Activated CD4-positive, alpha-beta memory T cell treated with anti-CD3 and anti-CD28 coated beads, Interleukin-2, amount 10 ng/mL, durations not matched to agents 7 days and 5 days (primary cell): Measurements from ENCODE around the gene USP17L26. TPM values are rescaled to one million over a fixed set of nuclear protein-coding genes. Genes with fewer than 3 reads are reported as not detected.

Experiments used
- total RNA-seq, 2 experiments: library from RNA; stranded (reverse); gene quantifications; one replicate each; pipeline ENCODE4 v1.2.3, GENCODE V29; 2021

USP17L26 gene
- total RNA-seq, 2 experiments from 2014 or later, result not detected

Other genes starting within 250 kb of the USP17L26 start
- not detected for gene FAM90A26, start 164.2 kb upstream of the USP17L26 start, total RNA-seq
- gene USP17L10, start 124.0 kb upstream of the USP17L26 start, total RNA-seq, result not detected
- gene USP17L11, start 119.3 kb upstream of the USP17L26 start, total RNA-seq, result not detected
- not detected for gene USP17L12, start 114.5 kb upstream of the USP17L26 start, total RNA-seq
- gene USP17L13, start 109.8 kb upstream of the USP17L26 start, total RNA-seq, result not detected
- not detected for gene USP17L15, start 100.3 kb upstream of the USP17L26 start, total RNA-seq
- gene USP17L17, start 90.8 kb upstream of the USP17L26 start, total RNA-seq, result not detected
- not detected for gene USP17L18, start 86.0 kb upstream of the USP17L26 start, total RNA-seq
- not detected for gene USP17L19, start 81.3 kb upstream of the USP17L26 start, total RNA-seq
- gene USP17L20, start 76.5 kb upstream of the USP17L26 start, total RNA-seq, result not detected
- gene USP17L21, start 71.8 kb upstream of the USP17L26 start, total RNA-seq, result not detected
- gene USP17L22, start 67.0 kb upstream of the USP17L26 start, total RNA-seq, result not detected
- not detected for gene USP17L24, start 9.5 kb upstream of the USP17L26 start, total RNA-seq
- gene USP17L25, start 4.7 kb upstream of the USP17L26 start, total RNA-seq, result not detected
- not detected for gene USP17L5, start 4.7 kb downstream of the USP17L26 start, total RNA-seq
- gene USP17L27, start 9.5 kb downstream of the USP17L26 start, total RNA-seq, result not detected
- not detected for gene USP17L28, start 14.2 kb downstream of the USP17L26 start, total RNA-seq
- gene USP17L29, start 19.0 kb downstream of the USP17L26 start, total RNA-seq, result not detected
- gene USP17L30, start 28.5 kb downstream of the USP17L26 start, total RNA-seq, result not detected
- not detected for gene DEFB131A, start 109.8 kb downstream of the USP17L26 start, total RNA-seq